H1 (cell line): ENCODE data around the gene NDP. TPM values are rescaled to one million over a fixed set of nuclear protein-coding genes. Genes with fewer than 3 reads are reported as not detected.

Source experiments
- CTCF ChIA-PET: fragments of 300-600 bp; sonication (Branson Sonifier 250); formaldehyde crosslinking; loops from one replicate; lab custom pipeline; 2021; ENCODE audit not compliant: partially characterized antibody; lab: Charles Lee
- POLR2A ChIA-PET: fragments of 300-600 bp; sonication (Branson Sonifier 250); formaldehyde crosslinking; loops from one replicate; lab custom pipeline; 2021; ENCODE audit warnings: inconsistent platforms; ENCODE audit not compliant: partially characterized antibody; lab: Charles Lee
- DNase-seq, 2 experiments: peaks; one replicate each; pipeline versions ENCODE4 v3.0.0 to v3.0.0-alpha.2; 2010 to 2022; ENCODE audit warnings: low spot score in 2 of 2, low read depth in 1 of 2, mixed read lengths in 1 of 2
- FAIRE-seq: peaks from 2 replicates; lab custom pipeline; 2011; peaks lifted over from hg19 to GRCh38; lab: Jason Lieb, UNC
- H2AFZ ChIP-seq: 2 replicates; pipeline ENCODE4 v1.8.1; 2012; ENCODE audit warnings: low read length, inconsistent platforms
- H2AK5ac ChIP-seq: 2 replicates; pipeline ENCODE4 v1.6.1; 2013; ENCODE audit warnings: low read depth, low read length
- H2BK120ac ChIP-seq: replicated peaks from 2 replicates; pipeline ENCODE3; 2013; ENCODE audit warnings: low read depth, low read length, inconsistent platforms
- H2BK12ac ChIP-seq: 2 replicates; pipeline ENCODE4 v1.6.1; 2013; ENCODE audit warnings: low read depth, low read length
- H2BK15ac ChIP-seq: 2 replicates; pipeline ENCODE4 v1.6.1; 2013; ENCODE audit warnings: low read length
- H2BK20ac ChIP-seq: 2 replicates; pipeline ENCODE4 v1.6.1; 2013; ENCODE audit warnings: low read length
- H2BK5ac ChIP-seq: 2 replicates; pipeline ENCODE4 v1.6.1; 2013; ENCODE audit warnings: low read depth, low read length
- H3K14ac ChIP-seq: 2 replicates; pipeline ENCODE4 v1.6.1; 2013; ENCODE audit warnings: inconsistent platforms; ENCODE audit not compliant: insufficient read length
- H3K18ac ChIP-seq: 2 replicates; pipeline ENCODE4 v1.6.1; 2013; ENCODE audit warnings: low read length; ENCODE audit errors: extremely low read depth
- H3K23ac ChIP-seq: 2 replicates; pipeline ENCODE4 v1.6.1; 2013; ENCODE audit warnings: inconsistent platforms; ENCODE audit not compliant: insufficient read length
- H3K23me2 ChIP-seq: 2 replicates; pipeline ENCODE4 v1.6.1; 2013; ENCODE audit warnings: low read depth, low read length
- H3K27ac ChIP-seq: 2 replicates; pipeline ENCODE4 v1.6.1; 2011; ENCODE audit warnings: low read depth, low read length, inconsistent platforms
- H3K27me3 ChIP-seq, 4 experiments: replicated peaks in 1 of 4; 1 replicate in 1 of 4; 2 replicates in 3 of 4; pipeline versions ENCODE4 v1.6.1 to v1.8.1; 2011 to 2013; ENCODE audit warnings: low read length in 3 of 4, mild to moderate bottlenecking in 3 of 4, inconsistent platforms in 2 of 4, mixed read lengths in 2 of 4, moderate library complexity in 1 of 4; ENCODE audit not compliant: control insufficient read depth in 3 of 4, insufficient read depth in 3 of 4; ENCODE audit errors: extremely low read depth in 1 of 4
- H3K36me3 ChIP-seq, 4 experiments: 2 replicates each; pipeline versions ENCODE4 v1.6.1 to v1.8.1; 2011 to 2013; ENCODE audit warnings: mild to moderate bottlenecking in 4 of 4, low read length in 3 of 4, moderate library complexity in 2 of 4, control low read depth in 1 of 4, inconsistent platforms in 1 of 4; ENCODE audit not compliant: insufficient read depth in 4 of 4, control insufficient read depth in 2 of 4
- H3K4ac ChIP-seq: replicated peaks from 2 replicates; pipeline ENCODE3; 2013; ENCODE audit warnings: low read length, low read depth, mixed read lengths, inconsistent platforms; ENCODE audit not compliant: insufficient read length
- H3K4me1 ChIP-seq, 4 experiments: replicated peaks in 1 of 4; 1 replicate in 1 of 4; 2 replicates in 3 of 4; pipeline versions ENCODE4 v1.6.1 to v1.8.1; 2011 to 2013; ENCODE audit warnings: low read length in 3 of 4, inconsistent platforms in 2 of 4, mixed read lengths in 1 of 4; ENCODE audit not compliant: insufficient read depth in 4 of 4, control insufficient read depth in 3 of 4
- H3K4me2 ChIP-seq, 2 experiments: 2 replicates each; pipeline versions ENCODE4 v1.6.1 to v1.8.1; 2011 to 2013; ENCODE audit warnings: low read depth in 2 of 2, low read length in 2 of 2, control low read depth in 1 of 2, inconsistent platforms in 1 of 2, mild to moderate bottlenecking in 1 of 2; ENCODE audit not compliant: insufficient read depth in 1 of 2
- H3K4me3 ChIP-seq, 4 experiments: fragments of 200-600, 300-600 bp in 1 of 4; sonication (generic), shearing (Covaris generic), sonication (Bioruptor Twin) in 1 of 4; 2 replicates each; pipeline versions ENCODE4 v1.5.1 to v1.8.1; 2011 to 2016; ENCODE audit warnings: low read length in 4 of 4, low read depth in 3 of 4, control low read depth in 2 of 4, inconsistent platforms in 2 of 4, mild to moderate bottlenecking in 2 of 4, mixed read lengths in 1 of 4, moderate library complexity in 1 of 4; ENCODE audit not compliant: insufficient read depth in 2 of 4; ENCODE audit errors: extremely low read depth in 1 of 4
- H3K56ac ChIP-seq: replicated peaks from 2 replicates; pipeline ENCODE3; 2013; ENCODE audit warnings: low read depth, mild to moderate bottlenecking, mixed read lengths, low read length, inconsistent platforms; ENCODE audit not compliant: insufficient read length
- H3K79me1 ChIP-seq: 2 replicates; pipeline ENCODE4 v1.6.1; 2013; ENCODE audit warnings: low read depth, low read length, control low read depth
- H3K79me2 ChIP-seq, 2 experiments: 2 replicates each; pipeline versions ENCODE4 v1.6.1 to v1.8.1; 2012 to 2013; ENCODE audit warnings: low read length in 2 of 2, mild to moderate bottlenecking in 2 of 2, inconsistent platforms in 1 of 2; ENCODE audit not compliant: insufficient read depth in 2 of 2, control insufficient read depth in 1 of 2
- H3K9ac ChIP-seq, 4 experiments: replicated peaks in 1 of 4; 1 replicate in 1 of 4; 2 replicates in 3 of 4; pipeline versions ENCODE4 v1.6.1 to v1.8.1; 2011 to 2013; ENCODE audit warnings: low read depth in 3 of 4, low read length in 3 of 4, control low read depth in 2 of 4, mild to moderate bottlenecking in 2 of 4, moderate library complexity in 2 of 4, inconsistent platforms in 1 of 4; ENCODE audit errors: extremely low read depth in 1 of 4
- H3K9me3 ChIP-seq, 2 experiments: 2 replicates each; pipeline versions ENCODE4 v1.6.1 to v1.8.1; 2012 to 2013; ENCODE audit warnings: mild to moderate bottlenecking in 2 of 2, moderate library complexity in 2 of 2, control low read depth in 1 of 2, inconsistent platforms in 1 of 2, low read depth in 1 of 2, low read length in 1 of 2, mixed read lengths in 1 of 2; ENCODE audit not compliant: insufficient read depth in 2 of 2
- H4K20me1 ChIP-seq, 2 experiments: replicated peaks in 1 of 2; 2 replicates each; pipeline versions ENCODE3 to v1.8.1; 2011 to 2013; ENCODE audit warnings: inconsistent platforms in 2 of 2, low read length in 2 of 2, mild to moderate bottlenecking in 1 of 2; ENCODE audit not compliant: insufficient read depth in 2 of 2, control insufficient read depth in 1 of 2
- H4K5ac ChIP-seq: 2 replicates; pipeline ENCODE4 v1.6.1; 2013; ENCODE audit warnings: low read length, low read depth, mixed read lengths, inconsistent platforms; ENCODE audit not compliant: insufficient read length
- H4K8ac ChIP-seq: 2 replicates; pipeline ENCODE4 v1.8.0; 2013; ENCODE audit warnings: mild to moderate bottlenecking, moderate library complexity, low read length, inconsistent platforms; ENCODE audit not compliant: insufficient read depth; ENCODE audit errors: extremely low read depth
- H4K91ac ChIP-seq: replicated peaks from 2 replicates; pipeline ENCODE3; 2013; ENCODE audit warnings: low read length, mixed read lengths, inconsistent platforms; ENCODE audit not compliant: insufficient read length
- MAFK ChIP-seq: IDR thresholded peaks from 2 replicates; pipeline ENCODE4 v1.6.1; 2012; ENCODE audit warnings: low read depth, mild to moderate bottlenecking, improper control_type of control experiment, low read length
- WGBS, 2 experiments: shearing (Covaris generic) in 1 of 2; methylation state at CpG; one replicate each; pipeline versions ENCODE4 v1.1.6 to v1.1.7; 2013 to 2015; ENCODE audit warnings: low lambda C conversion rate in 2 of 2, mixed read lengths in 2 of 2, inconsistent platforms in 1 of 2, low coverage in 1 of 2, missing lambda C conversion rate in 1 of 2; ENCODE audit not compliant: insufficient replicate concordance in 2 of 2, insufficient coverage in 1 of 2, insufficient read length in 1 of 2; ENCODE audit errors: extremely low coverage in 1 of 2, missing lambda C conversion rate in 1 of 2; 5-methylcytosine and 5-hydroxymethylcytosine counted together
- polyA plus RNA-seq, 7 experiments: library from polyadenylated mRNA; depleted of rRNA in 3 of 7; stranded (reverse) in 5 of 7; unstranded in 2 of 7; fragments of >200 nt in 5 of 7; fragments of 200-250 nt in 2 of 7; gene quantifications; 1 replicate in 5 of 7; 2 replicates in 1 of 7; 4 replicates in 1 of 7; pipeline versions ENCODE4 v1.2.1 to v1.2.3, GENCODE V29; 2011 to 2013; ENCODE audit warnings: missing spikeins in 2 of 7, mixed read lengths in 2 of 7
- total RNA-seq: library from RNA; stranded (reverse); fragmentation: NEBNext Ultra II Directional; extraction: Animal tissue kit (Norgen Biotek cat#: 25700); gene quantifications from 2 replicates; pipeline ENCODE4 v1.2.1, GENCODE V29; 2021

The NDP gene
- total and polyA plus RNA-seq, 2 of the 8 experiments (the other 6 are each of a cell fraction or from before 2014, with no cell fraction given) = 0.26 to 0.82 TPM

DNA sequence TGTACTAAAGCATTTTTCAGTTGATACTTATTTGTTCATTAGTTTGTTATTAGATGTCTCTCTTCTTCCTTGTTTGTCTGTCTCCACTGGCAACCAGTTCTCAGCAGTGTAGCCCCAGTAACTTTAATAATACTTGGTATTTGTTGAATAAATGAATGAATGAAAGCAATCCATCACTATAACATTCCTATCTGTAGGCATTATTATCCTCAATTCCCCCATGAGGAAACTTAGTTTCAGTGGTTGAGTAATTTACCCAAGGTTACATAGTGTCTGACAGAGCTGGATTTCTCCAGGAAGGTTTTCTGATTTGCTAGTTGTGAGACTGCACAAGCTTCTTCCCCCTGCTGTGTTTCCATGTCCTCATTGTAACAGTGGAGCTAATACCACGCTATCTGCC, 63.2 kb downstream of the NDP start:
- H3K9ac ChIP-seq = no peak overlapping the region
- H2AFZ ChIP-seq = no peak overlapping the region
- H4K5ac ChIP-seq = no peak overlapping the region
- no peak overlapping the region for H2AK5ac ChIP-seq
- CTCF ChIA-PET = no interaction called here
- no peaks in the 10 kb centered on the region for H3K79me1 ChIP-seq
- H4K91ac ChIP-seq = no peak overlapping the region
- no peak overlapping the region for H4K8ac ChIP-seq
- no peaks in the 10 kb centered on the region for H4K20me1 ChIP-seq
- FAIRE-seq = no peak
- no peak overlapping the region for H3K23ac ChIP-seq
- H2BK20ac ChIP-seq = no peak overlapping the region
- DNase-seq = no peak
- no peaks in the 10 kb centered on the region for H3K9me3 ChIP-seq
- no peaks in the 10 kb centered on the region for H3K79me2 ChIP-seq
- H3K18ac ChIP-seq = no peak overlapping the region
- H2BK15ac ChIP-seq = no peak overlapping the region
- POLR2A ChIA-PET = no interaction called here
- H3K4me3 ChIP-seq = no peak overlapping the region
- H2BK120ac ChIP-seq = no peak overlapping the region
- H3K36me3 ChIP-seq = no peaks in the 10 kb centered on the region
- H3K27me3 ChIP-seq = no peaks in the 10 kb centered on the region
- WGBS, 2 experiments = 89% methylated on average over 1 of the region's 1 CpG; no CpG with 5 or more reads in 1 of the 2 experiments
- H3K4me2 ChIP-seq = no peak overlapping the region
- no peak overlapping the region for H3K27ac ChIP-seq
- TF ChIP-seq MAFK = no peak
- no peak overlapping the region for H3K56ac ChIP-seq
- H2BK12ac ChIP-seq = no peak overlapping the region
- no peak overlapping the region for H3K4ac ChIP-seq
- no peak overlapping the region for H3K14ac ChIP-seq
- no peaks in the 10 kb centered on the region for H3K23me2 ChIP-seq
- no peak overlapping the region for H2BK5ac ChIP-seq
- no peaks in the 10 kb centered on the region for H3K4me1 ChIP-seq
